RPMI7951 (cell line): Measurements from ENCODE around the gene MADD. TPM values are rescaled to one million over a fixed set of nuclear protein-coding genes. Genes with fewer than 3 reads are reported as not detected.
A peak's percentile ranks its signal among the peaks of the same experiment; 100 is the strongest.

Experiments used
- DNase-seq: peaks from one replicate; pipeline ENCODE4 v3.0.0-alpha.2; 2012; ENCODE audit warnings: low read depth
- total RNA-seq: library from RNA; depleted of rRNA; stranded (reverse); fragments of >200 nt; shearing (Covaris generic); gene quantifications from 2 replicates; pipeline ENCODE4 v1.2.3, GENCODE V29; 2014

Gene MADD
- total RNA-seq, 1 experiment from 2014 or later, result 13.5 TPM

- DNase-seq, result no peak
Measured at GRCh38 chr11:47338396-47339241, 68.7 kb downstream of the MADD start.

DNA sequence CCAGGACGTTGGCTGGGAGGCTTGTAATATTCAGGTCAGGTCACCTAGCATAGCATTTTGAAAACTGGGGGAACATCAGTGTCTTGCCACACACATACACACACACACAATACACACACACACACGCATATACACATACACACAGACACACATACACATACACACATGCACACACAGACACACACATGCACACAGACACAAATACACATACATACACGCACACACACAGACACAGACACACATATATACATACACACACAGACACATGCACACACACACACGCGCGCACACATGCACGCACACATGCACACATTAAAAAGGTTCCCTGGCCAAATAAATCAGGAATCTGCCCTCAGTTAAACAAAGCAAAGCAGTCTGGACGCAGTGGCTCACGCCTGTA, 70.1 kb downstream of the MADD start:
- no peak for DNase-seq

DNA sequence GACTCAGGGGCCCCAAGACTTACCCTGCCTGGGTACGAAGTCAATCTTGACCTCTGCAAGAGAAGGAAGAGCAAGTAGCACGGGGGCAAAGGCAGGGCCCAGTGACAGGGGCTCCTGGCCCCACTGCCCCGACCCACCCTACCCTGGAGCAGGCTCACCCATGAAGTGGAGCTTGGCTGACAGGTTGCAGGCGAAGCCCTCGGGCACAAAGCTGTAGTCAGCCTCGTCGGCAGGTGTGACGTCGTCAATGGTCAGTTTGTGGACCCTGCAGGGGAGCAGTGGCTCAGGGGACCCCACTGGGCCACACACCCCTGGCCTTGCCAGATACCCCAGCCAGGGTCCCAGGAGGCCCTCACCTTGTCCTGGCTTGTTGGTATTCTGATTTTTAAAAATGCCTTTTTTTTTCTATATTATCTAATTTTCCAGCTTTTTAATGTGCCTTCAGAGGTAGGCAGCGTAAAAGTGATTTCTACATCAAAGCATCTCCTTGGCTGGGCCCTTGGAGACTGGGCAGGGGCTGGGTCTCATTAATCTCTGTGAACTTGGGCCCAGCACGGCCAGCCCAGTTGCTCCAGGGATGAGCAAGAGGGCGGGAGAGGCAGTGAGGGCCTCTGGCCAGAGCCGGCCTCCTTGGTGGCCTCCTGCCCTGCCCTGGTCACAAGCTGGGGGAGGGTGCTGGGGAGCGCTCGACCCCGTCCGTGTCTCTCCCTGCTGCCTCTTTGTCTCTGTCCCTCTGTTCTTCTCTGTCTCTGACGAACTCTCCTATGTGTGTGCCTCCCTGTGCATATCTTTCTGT, 71.2 kb downstream of the MADD start:
- no peak for DNase-seq

DNA sequence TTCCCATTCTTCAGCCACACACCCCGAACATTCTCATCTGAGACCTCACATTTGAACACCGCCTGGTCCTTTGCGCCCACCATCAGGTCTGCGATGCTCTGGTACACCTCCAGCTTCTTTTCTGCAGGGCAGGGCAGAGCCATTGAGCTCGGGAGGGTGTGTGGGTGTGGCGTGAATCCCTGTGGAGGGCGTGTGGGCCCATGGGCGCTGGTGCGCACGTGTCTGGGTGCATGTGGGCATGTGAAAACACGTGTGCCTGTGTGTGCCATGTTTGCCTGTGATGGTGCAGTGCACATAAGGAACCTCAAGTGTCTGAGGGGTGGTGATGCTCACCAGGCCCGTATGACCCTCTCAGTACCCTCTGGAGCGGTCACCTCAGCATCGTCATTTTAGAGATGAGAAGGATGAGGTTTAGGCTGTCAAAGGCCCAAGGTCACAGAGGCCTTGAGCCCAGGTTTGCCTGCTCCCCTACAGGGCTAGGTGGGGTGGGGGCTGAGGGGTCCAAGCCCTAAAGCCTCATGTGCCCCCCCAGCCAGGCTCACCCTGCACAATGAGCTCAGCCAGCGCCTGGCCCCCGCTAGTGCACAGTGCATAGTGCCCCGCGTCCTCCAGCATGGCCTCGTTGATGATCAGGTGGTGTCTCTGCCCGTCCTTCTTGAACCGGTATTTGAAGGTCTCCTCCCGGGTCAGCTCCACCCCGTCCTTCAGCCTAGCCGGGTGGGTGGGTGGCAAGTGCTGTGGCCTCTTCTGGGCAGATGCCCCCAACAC, 72.3 kb downstream of the MADD start:
- no peak for DNase-seq

- DNase-seq, result no peak
Measured at GRCh38 chr11:47342854-47343253, 72.9 kb downstream of the MADD start.

- no peak for DNase-seq
Measured at GRCh38 chr11:47345890-47346563, 76.1 kb downstream of the MADD start.

DNA sequence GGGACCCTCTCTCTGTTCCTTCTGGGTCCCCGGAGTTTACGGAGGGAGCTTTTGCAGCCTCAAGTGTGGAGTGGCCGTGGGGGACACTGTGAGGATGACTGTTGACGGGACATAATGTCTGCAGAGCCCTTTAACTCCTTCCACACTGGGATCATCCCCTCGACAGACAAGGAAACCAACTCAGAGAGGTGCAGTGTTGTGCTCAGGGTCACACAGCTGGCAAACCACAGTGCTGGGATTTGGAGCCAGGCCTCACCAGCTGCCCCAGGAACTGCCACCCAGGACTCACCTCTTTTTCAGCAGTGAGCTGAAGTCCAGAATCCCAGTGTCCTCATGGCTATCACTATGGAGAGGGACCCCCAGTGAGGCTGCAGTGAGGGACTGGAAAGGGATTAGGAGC, 77.2 kb downstream of the MADD start:
- no peak for DNase-seq

DNA sequence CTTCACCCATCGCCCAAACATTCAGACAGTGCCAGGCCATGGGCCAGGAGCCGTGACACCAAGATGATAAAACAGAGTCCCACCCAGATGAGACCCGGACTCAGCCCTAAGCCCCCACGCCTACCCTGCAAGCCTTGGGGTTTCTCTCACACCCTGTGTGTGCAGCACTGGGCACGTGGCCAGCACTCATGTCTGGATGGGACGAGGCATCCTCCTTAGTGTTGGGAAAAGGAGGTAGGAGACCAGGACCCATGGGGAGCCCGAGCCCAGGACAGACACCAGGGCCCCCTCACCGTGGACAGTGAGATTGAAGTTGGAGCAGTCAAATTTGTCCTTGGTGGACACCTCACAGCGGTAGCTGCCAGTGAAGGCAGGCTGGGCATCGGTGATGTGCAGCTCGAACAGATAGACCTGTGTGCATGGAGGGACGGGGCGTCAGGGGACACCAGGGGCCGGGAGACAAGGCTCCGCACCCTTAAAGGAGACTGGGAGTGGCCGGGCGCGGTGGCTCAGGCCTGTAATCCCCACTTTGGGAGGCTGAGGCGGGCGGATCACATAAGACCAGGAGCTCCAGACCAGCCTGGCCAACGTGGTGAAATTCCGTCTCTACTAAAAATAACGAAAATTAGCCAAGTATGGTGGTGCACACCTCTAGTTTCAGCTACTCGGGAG, 78.3 kb downstream of the MADD start:
- no peak for DNase-seq

DNA sequence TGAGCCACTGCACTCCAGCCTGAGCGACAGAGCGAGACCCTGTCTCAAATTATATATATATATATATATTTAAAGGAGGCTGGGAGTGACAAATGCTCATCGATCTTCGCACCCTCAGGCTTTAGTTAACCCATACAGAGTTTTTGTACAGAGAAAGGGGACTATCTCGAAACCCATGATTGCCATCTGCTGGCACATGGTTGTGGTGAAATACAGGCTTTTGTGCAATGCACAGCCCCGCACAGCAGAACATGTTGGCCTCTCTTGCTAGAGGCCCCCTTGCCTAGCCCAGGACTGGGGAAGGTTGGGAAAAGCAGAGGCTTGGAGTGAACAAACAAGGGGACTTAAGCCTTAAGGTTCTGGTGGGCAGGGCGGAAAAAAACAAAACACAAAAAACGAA, 78.9 kb downstream of the MADD start:
- DNase-seq, result peak; percentile 37

- no peak for DNase-seq
Measured at GRCh38 chr11:47349521-47350095, 79.7 kb downstream of the MADD start.

DNA sequence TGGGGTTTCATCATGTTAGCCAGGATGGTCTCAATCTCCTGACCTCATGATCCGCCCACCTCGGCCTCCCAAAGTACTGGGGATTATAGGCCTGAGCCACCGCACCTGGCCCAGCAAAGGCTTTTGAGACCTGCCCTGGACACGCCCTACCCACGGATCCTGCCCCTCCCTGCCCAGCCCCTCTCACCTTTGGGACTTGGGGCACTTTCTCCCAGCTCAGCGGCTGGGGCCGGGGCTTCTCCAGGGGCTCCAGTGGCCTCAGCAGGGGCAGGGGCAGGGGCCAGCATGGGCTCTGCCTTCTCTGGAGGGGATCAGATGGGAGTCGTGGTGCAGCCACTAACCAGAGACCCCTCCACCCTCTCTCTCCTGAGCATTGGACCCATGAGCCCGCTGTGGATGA, 80.4 kb downstream of the MADD start:
- DNase-seq, result no peak

DNA sequence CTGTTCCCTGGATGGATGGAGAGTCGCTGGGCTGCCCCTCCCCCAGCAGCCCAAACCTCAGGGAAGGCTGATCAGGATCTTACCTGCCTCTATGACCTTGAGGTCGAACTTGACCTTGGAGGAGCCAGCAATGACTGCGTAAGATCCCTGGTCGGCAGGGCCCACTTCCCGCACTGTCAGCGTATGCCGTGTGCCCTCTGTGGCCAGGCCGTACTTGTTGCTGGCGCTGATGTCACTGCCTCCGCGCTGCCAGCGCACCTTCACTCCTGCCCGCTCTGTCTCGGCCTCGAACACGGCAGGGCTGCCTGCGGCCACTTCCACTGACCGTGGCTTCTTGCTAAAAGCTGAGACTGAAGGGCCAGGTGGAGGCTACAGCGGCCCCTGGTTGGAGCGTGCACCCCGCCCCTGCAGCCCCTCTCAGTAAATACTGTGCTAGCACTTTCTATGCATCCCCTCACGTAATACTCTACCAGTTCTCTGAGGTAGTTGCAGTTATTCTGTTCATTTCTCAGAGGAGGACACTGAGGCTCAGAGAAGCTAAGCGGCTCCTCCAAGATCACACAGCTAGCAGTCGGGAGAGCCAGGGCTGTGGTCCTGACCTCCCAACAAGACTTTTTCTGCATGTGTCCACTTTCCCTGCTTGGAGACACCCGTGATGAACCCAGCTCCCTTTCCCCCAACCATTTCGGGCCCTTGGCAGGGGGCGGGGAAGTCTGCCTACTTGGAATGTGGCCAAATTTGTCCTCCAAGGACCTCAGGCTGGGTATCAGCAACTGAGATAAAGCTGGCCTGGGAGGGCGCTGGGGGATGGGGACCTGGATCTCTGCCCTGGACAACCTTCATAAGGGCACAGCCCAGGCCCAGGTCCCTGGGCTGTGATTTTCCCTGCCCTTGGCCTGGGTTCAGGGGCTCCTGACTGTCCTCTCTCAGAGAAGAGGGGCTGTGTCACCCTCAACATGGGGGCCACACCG, 81.5 kb downstream of the MADD start:
- DNase-seq, result no peak

- DNase-seq, result no peak
Measured at GRCh38 chr11:47352556-47352955, 82.6 kb downstream of the MADD start, which contains the start of gene MYBPC3. Gene MYBPC3, minus strand, starts transcription at chr11:47352702. Its CDS starts 55 bp downstream, at chr11:47352647.

DNA sequence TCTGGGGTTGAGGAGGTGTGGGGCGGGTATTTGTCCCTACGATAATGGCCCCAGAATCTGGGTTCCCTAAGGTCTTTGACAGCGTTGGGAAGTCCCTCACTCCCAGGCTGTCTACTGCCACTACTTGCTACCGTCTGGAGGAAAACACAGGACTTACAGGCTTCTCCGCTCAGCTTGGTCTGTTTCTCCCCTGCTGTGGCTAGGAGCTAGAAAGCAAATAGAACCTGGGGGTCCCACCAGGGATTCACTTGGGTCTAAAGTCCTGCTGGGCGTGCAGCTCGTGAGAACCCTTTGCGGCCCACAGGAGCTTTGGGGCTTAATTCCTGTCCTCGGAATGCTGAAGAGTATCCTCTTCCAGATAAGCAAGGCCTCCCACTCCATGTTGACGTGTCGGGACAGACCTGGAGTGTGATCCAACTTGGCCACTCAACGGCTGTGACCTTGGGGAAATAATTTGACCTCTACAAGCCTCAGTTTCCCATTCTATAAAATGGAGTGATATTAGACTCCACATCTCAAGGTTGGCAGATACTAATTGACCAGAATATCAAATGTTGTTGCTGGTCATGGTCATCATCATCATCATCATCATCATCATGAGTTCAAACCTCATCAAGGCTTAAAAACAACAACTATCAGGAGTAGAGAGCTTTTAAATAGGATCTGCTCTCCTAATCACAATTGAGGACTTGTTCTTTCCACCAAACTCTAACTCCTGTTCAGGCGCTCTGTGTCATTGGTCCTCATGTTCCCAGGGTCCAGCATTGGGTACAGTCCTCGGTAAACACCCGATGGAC, 84.2 kb downstream of the MADD start:
- no peak for DNase-seq

- no peak for DNase-seq
Measured at GRCh38 chr11:47354913-47355282, 85.0 kb downstream of the MADD start.

GRCh38 chr11:47355283-47356128, 85.6 kb downstream of the MADD start:
- DNase-seq, result peak; percentile 79

- no peak for DNase-seq
Measured at GRCh38 chr11:47356129-47356997, 86.4 kb downstream of the MADD start.
